AG20443 (cell line): Measurements from ENCODE around the gene TANGO2.

Source experiments
- DNase-seq: peaks from one replicate; pipeline ENCODE4 v3.0.0; 2012; ENCODE audit warnings: low spot score, mixed read lengths

The TANGO2 gene

DNA sequence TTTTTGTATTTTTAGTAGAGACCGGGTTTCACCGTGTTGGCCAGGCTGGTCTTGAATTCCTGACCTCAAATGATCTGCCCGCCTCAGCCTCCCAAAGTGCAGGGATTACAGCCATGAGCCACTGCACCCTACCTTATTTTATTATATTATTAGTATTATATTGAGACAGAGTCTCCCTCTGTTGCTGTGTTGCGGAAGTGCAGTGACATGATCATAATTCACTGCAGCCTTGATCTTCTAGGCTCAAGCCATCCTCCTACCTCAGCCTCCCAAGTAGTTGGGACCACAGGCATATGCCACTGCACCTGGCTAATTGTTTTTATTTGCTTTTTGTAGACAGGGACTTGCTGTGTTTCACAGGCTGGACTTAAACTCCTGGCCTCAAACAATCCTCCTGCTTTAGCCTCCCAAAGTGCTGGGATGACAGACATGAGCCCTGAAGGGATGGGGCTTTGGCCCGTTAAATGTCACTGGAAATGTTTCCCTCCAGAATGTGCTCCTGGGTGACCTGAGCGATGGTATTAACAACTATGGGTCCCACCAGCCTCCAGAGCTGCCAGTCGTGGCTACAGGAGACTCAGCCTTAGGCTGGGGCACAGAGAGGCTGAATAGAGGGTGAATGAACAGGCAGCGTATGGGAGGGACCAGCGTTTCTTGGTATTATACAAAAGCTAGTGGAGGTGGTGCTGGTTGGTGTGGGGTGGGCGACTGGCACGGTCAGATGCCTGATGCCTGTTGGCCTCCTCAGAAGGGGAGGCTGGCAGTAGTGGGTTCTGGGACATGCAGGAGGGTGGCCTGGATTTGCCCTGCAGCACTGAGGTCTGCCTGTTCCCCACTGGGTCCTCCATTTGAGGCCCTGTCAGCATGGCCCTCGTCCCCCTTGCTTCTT lies 7.3 kb downstream of the TANGO2 start:
- DNase-seq, result no peak

DNA sequence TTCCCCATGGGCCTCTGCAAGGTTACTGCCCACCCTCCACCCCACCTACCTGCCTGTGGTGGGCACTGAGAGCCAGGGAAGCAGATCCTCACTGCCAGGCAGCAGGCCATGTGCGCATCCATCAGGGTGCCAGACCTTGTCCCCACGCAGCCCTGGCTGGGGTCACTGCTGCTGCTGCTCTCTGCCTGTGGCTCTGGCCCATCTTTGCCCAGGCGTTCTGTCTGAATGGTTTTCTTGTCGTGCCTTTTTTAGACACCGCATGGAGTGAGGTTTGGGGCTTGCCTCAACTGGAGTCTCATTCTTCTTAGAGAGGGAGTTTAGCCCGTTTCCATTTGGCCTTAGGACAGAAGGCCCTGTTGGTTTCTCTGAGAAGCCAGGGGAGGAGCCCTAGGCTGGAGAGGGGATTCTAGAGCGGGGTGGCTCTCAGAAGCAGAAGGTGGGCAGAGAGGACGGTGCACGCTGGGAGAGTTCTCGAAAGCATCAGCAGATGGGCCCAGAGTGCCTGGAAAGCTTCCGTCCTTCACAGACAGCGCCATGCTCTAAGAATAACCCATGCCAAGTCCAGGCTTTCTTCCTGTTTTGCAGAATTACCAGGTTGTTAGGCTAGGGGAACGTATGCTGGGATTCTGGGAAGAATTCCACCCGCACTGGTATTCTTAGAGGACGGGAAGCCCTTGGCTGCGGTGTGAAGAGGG lies 8.1 kb downstream of the TANGO2 start:
- no peak for DNase-seq

DNA sequence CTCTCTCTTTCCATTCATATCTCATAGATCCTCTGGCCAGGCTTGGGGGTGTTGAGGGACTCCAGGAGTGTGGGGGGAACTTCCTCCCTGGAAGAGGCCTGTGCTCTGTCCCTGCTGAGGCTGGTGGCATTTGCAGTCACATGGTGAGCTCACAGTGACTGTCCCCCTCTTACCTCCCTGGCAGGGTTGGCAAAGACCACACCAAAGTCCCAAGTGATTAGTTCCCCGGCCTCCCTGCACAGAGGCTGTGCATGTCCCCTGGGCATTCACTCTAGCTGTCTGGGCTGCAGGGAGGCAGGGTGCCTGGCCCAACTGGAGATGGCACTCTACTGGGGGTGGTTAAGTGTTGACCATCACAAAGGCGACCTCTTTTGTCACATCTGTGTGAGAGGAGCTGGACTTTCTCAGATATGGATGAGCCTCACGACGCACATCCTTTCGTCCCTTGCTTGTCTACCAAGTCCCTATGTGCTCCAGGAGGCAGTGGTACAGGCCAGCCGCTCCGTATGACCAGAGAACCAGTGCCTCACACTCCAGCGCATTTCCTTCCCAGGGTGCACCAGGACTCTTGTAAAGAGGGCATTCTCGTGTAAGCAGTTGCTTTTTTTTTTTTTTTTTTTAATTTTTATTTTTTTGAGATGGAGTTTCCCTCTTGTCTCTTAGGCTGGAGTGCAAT lies 8.8 kb downstream of the TANGO2 start:
- DNase-seq, result no peak

DNA sequence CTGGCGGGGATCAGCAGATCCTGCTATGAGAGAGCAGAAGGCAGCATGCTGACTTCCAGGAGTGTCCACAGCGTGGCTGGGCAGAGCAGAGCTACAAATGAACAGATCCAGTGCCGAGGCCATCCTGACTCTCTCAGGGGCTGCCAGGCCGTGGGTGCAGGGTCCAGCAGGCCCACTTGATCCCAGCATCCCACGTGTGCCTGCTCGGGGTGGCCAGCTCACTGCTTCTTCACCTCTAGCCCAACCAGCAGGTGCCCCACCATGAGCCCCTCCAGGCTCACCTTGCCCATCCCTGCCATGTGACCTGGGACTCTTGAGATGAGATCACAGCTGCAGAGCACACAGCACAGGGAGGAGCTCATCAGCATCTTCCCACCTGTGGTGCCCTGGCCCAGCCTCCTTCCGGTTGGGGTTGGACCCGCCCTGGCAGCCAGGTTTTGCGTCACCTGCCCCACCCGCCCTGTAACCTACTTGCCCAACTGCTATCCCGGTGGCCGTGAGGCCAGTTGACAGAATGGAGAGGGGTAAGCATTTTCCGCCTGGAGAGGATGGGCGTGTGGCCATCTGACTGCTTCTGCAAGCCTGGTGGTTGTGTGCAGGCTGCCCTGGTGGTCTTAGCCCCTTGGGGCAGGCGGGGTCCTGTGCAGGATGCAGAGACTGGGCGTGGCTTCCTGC lies 11.0 kb downstream of the TANGO2 start:
- DNase-seq, result no peak

DNA sequence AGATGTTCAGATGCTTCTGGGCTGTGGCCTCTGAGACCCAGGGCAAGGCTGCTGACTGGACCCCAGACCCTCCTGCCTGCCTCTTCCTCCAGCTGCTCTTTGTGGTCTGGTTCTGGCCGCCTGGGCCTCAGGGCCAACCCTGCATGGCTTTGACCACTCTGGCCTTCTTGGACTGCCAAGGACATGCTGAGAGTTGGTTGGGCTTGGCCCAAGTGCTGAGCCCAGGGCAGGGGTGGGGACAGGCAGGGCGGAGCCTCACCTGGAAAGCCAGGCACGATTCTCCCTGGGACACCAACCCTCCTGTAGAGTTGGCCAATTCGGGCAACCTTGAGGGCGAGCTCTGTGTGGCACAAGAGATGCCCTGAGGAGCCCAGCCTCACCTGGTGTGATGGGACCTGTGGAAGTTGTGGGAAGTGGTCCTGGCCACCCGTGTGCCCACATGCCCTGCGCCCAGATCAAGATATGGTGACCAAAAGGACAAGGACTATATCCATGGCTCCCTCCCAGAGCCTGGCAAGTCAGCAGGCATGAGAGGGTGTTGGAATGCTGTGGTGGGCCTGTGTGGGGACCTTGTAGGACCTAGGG lies 11.6 kb downstream of the TANGO2 start:
- no peak for DNase-seq

DNA sequence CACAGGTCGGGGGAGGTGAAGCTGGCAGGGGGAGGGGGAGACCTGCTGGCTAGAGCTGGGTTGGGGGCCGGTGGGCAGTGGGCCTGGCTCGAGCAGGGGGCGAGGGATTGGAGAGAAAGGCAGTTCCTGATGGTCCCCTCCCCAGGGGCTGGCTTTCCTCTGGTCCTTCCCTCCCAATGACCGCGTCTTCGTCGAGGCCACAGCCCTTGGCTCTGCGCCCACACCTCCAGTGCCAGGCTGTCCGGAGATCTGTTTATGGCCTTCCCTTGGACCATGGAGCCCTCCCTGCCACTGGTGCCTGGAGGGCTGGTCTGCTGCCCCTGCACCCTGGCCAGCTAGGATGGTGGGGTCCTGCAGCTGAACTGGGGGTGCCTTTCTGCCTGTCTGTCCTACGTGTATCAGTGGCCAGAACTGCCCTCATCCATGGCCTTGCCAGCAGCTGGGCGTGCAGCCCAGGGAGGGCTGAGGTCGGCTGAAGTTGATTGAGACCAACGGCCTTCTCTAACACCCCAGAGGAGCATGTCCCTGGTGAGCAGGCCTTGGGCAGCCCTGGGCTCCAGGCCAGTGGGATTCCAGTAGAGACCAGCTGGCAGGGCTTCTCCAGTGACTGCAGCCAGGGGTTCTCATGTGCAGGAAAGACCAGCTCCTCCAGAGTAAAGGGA lies 12.3 kb downstream of the TANGO2 start:
- peak; percentile 37 for DNase-seq

DNA sequence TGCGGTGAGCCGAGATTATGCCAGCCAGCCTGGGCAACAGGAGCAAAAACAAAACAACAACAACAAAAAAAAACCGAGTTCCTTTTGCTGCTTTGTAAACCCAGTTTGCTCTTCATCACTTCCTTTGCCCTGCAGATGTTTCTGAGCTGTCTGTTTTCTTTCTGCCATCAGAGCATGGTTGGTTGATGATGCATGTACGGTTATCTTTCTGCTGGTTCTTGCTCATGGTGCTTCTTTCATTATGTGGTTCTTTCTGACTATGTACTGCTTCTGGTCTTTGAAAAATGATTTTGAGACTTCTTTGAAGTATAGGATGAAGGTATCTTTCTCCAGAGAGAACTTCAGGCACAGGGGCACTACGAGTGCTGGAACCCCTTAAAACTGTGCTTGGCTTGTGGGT lies 13.2 kb downstream of the TANGO2 start:
- no peak for DNase-seq

DNA sequence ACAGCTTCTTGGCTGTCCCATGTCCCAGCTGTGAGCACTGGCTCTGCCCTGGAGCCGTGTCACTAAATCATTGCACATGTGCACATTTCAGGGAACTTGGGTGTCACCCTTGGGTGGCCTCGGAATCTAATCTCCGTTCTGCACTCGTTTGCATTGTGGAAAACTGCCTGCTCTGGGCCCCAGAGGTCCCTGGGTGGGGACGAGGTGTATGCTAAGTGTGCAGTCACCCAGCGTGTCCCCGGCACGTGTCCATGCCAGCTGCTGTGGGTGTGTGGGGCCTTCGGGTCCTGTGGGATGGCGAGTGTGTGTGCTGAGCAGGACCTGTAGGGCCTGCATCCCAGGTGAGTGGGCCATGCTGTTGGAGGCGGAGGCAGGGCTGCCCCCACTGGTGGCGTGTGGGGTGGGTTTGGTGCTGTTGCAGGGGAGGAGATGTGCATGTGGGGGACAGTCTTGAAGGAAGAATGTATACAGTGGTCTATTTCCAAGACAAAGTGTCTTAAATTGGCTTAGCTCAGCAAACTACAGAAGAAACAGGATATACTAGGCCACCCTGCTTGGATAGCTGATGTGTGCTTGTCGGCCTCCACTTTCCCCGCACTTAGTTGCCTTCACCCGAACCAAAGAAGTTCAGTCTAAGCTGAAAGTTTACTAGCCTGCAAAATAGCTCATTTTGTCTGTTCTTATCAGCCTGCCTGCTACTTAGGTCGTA lies 14.6 kb downstream of the TANGO2 start:
- DNase-seq, result no peak

DNA sequence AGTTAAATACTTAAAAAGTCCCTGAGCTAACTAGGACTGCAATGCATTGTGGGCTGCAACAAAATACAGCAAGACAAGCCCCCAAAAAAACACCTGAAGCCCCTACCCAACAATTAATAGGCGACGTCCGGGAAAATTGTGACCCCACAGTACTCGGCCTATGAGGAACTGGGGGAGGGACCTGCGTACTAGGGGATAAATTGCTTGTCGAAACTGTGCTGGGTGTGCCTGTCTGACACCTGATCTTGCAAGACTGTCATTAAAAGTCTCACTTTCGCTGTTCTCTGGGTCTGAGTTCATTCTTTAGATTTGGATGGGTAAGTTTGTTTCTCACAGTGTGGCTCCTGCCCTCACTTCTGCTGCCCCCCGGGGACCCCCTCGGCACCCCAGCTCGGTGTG lies 15.2 kb downstream of the TANGO2 start:
- no peak for DNase-seq

DNA sequence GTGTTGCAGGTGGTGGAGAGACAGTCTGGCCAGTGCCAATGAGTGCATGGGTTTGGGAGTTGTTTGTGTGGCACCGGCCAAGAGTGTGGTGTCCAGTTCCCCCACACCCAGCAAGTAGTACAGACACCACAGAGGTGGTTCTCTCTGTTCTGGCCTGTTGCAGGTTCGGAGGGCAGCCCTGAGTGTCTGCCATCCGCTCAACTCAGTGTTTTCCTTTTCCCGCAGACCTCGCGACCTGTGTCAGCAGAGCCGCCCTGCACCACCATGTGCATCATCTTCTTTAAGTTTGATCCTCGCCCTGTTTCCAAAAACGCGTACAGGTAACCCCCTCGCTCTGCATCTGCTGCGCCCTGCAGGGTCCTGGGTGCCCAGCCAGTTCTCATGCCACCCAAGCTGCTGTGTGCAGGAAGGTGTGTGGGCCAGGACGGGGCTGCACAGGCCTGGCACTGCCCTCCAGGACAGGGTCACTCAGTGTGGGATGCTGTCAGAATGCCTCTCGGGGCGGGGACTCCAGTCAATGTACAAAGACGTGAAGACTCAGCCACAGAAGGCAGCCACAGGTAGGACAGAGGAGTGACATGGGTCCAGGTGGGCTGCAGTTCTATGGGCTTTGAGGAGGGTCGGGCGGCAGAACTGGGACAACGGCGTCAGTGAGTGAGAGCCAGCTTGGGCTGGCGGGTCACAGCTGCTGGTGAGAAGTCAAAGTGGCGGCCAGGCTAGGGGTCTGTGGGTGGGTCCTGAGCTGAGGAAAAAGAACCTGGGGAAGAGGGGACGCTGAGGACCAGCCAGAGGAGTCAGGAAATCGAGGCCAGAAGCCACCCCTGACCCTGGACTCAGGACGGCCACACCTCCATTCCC lies 15.9 kb downstream of the TANGO2 start:
- no peak for DNase-seq

DNA sequence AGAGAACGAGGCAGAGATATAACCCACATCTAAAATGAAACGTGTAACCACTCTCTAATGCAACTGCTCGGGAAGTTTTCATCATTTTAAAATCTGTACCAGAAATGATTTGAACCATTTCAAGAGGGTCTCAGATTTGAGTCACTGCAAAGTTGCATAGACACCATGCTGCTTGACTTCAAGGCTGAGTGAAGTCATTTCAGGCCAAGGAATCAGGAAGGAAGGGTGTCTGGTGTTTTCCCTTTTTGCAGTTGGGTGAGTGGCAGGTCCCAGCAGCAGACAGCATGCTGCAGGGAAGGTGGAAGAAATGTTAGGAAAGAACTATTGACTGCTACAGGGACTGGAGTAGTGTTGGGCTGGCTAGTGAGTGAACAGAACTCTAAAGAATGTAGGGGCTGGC lies 16.5 kb downstream of the TANGO2 start:
- DNase-seq, result no peak

DNA sequence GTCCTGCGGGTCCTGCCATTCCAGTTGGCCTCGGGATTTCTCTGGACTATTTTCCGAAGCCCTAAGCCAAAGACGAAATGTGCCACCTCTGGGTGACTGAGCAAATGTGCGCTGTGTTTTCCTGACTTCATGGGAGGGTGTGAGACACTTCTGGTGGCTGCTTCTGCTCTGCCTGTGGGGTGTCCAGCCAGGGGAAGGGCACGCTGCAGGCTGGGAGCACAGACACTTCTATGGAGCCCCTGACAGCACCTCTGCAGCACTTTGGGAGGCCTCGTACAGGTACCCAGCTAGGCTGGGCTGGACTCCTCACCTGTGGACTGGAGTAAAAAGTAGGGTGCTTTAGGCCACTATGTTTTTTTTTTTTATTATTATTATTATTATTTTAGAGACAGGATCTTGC lies 17.7 kb downstream of the TANGO2 start:
- DNase-seq, result no peak

DNA sequence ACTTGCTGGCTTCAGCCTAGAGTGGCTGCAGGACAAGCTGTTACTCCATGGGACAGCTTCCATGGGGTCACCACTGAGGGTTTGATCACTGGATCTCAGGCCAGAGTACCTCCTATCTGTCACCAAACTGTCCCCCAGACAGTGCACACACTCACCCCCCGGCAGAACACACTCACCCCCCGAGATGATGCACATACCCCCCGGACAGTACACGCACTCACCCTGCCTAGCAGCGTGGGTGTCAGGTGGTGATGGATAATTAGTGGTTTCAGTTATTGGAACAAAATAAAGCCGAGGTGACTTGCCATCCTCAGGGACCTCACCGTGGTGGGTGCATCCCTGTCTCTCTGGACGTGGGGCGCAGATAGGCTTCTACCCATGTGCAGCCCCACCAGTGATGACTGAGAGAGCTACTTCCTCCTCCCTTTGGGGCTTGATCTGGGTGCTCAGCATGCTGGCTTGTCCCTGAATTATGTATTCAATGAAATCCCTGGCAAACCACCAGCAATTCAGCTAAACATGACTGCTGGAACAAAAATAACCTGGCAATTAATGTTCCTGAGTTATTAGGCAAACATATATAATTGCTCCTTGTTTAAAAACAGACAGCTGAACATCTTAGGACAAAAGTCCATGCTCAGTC lies 18.9 kb downstream of the TANGO2 start:
- DNase-seq, result no peak

DNA sequence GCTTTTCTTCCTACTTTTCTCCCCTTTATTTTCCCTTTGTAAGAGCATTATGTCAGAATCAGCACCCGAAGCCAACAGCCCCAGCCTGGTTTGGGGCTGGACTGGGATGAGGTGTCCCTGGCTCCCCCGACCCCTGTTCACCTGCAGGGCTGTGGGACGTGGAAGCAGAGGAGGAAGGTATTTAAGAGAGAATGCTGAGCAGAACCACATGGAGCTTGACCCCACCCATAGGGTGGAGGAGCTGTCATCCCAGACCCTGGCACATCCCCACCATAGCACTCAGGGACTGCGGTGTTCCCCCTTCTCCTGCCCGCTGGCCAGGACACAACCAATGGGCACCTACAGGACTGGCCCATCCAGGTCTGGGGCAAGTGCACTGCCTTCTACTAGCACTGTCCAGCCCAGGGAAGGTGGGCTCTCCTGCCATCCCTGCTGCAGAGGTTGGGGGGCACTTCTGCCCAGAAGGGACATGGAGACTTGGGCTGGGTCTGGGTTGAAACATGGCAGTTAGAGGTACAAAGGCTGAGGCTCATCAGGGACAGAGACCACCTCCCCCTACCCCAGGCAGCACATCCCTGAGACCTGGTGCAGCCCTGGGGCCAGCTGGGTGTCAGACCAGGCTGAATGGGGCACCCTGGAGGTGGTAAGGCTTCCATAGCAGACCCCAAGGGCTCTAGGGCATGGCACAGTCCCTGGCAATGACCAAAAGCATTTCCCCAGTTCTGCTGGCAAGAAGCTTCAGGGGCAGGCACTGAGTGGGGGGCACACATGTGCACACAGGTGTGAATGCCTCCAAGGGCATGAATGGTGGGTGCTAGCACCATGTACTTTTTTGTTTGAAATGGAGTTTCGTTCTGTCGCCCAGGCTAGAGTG lies 19.7 kb downstream of the TANGO2 start:
- DNase-seq, result no peak

DNA sequence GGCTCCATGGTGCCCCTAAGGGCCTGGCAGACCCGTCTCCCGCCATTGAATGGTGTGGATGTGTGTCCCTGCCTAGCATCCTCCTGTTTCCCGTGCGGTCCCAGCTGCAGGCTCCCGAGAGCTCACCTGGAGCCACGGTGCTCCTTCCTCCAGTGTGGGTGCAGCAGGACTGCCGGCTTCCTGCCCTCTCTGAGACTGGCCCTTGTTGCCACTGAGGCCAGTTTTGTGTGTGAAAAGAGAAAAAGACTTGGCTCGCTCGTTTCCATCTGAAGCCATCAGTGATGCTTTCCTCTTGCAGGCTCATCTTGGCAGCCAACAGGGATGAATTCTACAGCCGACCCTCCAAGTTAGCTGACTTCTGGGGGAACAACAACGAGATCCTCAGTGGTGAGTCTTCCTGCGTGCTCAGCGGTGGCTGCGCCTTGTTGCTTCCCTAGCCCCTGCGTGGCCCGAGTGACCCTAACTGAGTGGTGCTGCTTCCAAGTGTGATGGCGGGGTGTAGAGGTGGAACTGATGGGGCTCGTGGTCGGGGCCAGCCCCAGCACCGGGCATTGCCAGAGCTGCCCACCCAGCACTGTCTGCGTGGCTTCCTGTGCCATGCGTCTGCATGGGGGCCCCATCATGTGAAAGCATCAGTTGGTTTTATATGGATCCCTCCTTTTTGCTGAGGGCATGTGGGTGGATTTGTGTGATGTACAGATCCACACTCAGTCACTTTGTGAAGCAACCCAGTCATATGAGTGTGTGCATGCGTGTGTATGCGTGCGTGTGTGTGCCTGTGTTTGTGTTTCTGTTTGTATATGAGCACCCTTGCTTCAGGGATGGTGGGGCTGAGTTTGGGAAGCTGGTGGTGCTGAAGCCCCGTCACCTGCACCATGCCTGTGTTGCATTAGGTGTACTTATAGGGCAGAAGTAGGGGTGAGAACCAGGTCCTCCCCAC lies 22.4 kb downstream of the TANGO2 start:
- DNase-seq, result no peak

DNA sequence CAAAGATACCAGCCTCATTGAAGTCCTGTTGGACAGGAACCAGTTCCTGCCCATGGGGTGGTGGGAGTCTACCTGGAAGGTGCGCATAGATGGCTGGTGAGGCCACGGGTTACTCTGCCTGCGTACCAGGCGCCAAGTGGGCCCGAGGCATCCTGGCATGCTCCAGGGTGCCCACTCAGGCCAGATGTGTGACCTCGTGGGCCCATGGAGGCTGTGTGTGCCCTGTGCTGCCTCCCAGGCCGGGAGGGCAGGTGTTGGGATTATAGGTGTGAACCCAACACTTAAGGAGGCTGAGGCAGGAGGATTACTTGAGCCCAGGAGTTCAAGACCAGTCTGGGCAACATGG lies 23.1 kb downstream of the TANGO2 start:
- no peak for DNase-seq

DNA sequence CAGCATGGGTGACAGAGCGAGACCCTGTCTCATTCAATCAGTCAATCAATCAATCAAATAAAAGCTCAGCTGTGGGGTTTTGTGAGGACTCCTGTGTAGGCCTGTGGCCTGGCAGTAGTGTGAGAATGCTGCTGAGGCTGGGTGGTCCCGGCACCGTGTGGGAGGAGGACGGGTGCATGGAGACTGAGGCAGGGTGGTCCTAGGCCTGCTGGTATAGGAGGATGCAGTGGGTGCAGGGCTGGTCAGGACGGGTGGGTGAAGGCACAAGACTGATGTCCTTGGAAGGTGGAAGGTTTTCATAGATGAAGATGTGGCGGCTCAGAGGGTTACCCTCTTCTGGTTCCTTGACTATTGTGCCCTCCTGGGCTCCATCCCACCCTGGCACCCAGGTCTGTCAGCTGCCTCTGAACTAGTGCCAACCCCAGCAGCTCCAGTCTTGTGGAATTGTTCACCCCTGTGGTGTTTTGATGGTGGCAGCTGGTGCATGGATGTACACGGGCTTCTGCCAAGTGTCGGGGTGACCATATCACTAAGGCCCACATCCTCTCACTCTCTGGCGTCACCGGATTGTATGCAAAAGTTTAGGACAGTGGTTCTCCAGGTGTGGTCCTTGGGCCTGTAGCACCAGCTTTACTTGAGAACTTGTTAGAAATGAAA lies 23.7 kb downstream of the TANGO2 start:
- no peak for DNase-seq
